ENCODE measurements around the gene PGM5. TPM values are rescaled to one million over a fixed set of nuclear protein-coding genes. Genes with fewer than 3 reads are reported as not detected.

The PGM5 gene
- total RNA-seq, 1 experiment from 2014 or later, result not detected

GRCh38 chr9:68505681-68506409 lies 149.4 kb downstream of the PGM5 start:
- Mint-ChIP-seq H3K27me3 (ENCODE audit: low read depth) (peaks cover 99% of the 10 kb centered on the region), H3K4me3 (no peak overlapping the region), H3K36me3 (ENCODE audit: insufficient read depth in 1 of 3, low read depth in 3 of 3) (no peaks in the 10 kb centered on the region), H3K4me1 (peaks cover 7% of the 10 kb centered on the region in 2 experiments), H3K27ac (no peak overlapping the region), H3K9me3 (peaks cover 2 to 16% of the 10 kb centered on the region in 2 experiments; a peak in 2 of 5 replicates)
- H3T11ph ChIP-seq (ENCODE audit: low read length), result no peak overlapping the region
- no peak overlapping the region for H2BK5ac ChIP-seq (ENCODE audit: insufficient read length, low read length)
- H2BK120ac ChIP-seq (ENCODE audit: low read depth, low read length, poor library complexity, severe bottlenecking), result no peak overlapping the region
- no peak overlapping the region for H3K27ac ChIP-seq (ENCODE audit: insufficient read length, low read depth, low read length)
- H3K79me1 ChIP-seq (ENCODE audit: insufficient read depth, low read depth, low read length, poor library complexity, severe bottlenecking), result no peaks in the 10 kb centered on the region
- no peak overlapping the region for H2BK12ac ChIP-seq (ENCODE audit: insufficient read length, low read depth, low read length)
- H4K91ac ChIP-seq (ENCODE audit: insufficient read length, low read depth, low read length), result no peak overlapping the region
- H3K4me1 ChIP-seq (ENCODE audit: insufficient read depth, low read length), result no peaks in the 10 kb centered on the region
- no peak overlapping the region for H2BK20ac ChIP-seq (ENCODE audit: low read depth, low read length, poor library complexity, severe bottlenecking)
- no peak overlapping the region for H3K4ac ChIP-seq (ENCODE audit: low read depth, low read length)
- no peaks in the 10 kb centered on the region for H3K23me2 ChIP-seq (ENCODE audit: insufficient read length, low read depth, low read length, poor library complexity, severe bottlenecking)
- no peak overlapping the region for H4K8ac ChIP-seq (replicated peaks; ENCODE audit: insufficient read length, low read depth, low read length)
- no peak overlapping the region for H3K18ac ChIP-seq (ENCODE audit: insufficient read length, low read depth, low read length)
- H4K20me1 ChIP-seq (ENCODE audit: control insufficient read depth, insufficient read depth, insufficient read length), result no peaks in the 10 kb centered on the region
- no peak for DNase-seq
- whole genome bisulfite sequencing (ENCODE audit: extremely low coverage, insufficient read length, low lambda C conversion rate), result no CpG with 5 or more reads among the region's 4 CpGs
- H3K23ac ChIP-seq (ENCODE audit: insufficient read length, low read depth, low read length), result no peak overlapping the region
- TF ChIP-seq CTCF (conservative IDR thresholded peaks at IDR 0.05), result no peak
- H2AFZ ChIP-seq (ENCODE audit: low read length), result no peak overlapping the region
- H3K4me2 ChIP-seq (ENCODE audit: insufficient read depth, insufficient read length, low read length), result no peak overlapping the region
- no peak overlapping the region for H3K14ac ChIP-seq (ENCODE audit: insufficient read depth, low read length)
- H3K9ac ChIP-seq (ENCODE audit: extremely low read depth, insufficient read length, low read length), result no peak overlapping the region
- H3K9me3 ChIP-seq (ENCODE audit: control insufficient read depth, low read depth, low read length), result no peaks in the 10 kb centered on the region
- H3K27me3 ChIP-seq (ENCODE audit: insufficient read depth, low read length), result peaks cover 51% of the 10 kb centered on the region
- no peaks in the 10 kb centered on the region for H3K79me2 ChIP-seq (ENCODE audit: insufficient read depth, low read length)
- no peak overlapping the region for H4K5ac ChIP-seq (ENCODE audit: insufficient read length, low read depth, low read length)
- no peak overlapping the region for H3K56ac ChIP-seq (ENCODE audit: insufficient read length, low read depth, low read length)
- H2BK15ac ChIP-seq (ENCODE audit: low read depth, low read length), result no peak overlapping the region
- no peak overlapping the region for H2AK5ac ChIP-seq (ENCODE audit: insufficient read length, low read length)
